Mucosa of stomach (tissue), 1 donor: ENCODE measurements around the gene SCGB1C2.
"Not testable (repeated sequence)": the region's sequence is repeated elsewhere in the genome, so short reads cannot be mapped to it uniquely, and the experiment has no call there.

Experiments used
- H3K27me3 ChIP-seq: one replicate; pipeline ENCODE4 v1.7.0; 2013; ENCODE audit warnings: mild to moderate bottlenecking, low read length; ENCODE audit not compliant: control insufficient read depth, insufficient read depth
- H3K36me3 ChIP-seq: one replicate; pipeline ENCODE4 v1.7.0; 2013; ENCODE audit warnings: low read length; ENCODE audit not compliant: control insufficient read depth, insufficient read depth
- H3K4me1 ChIP-seq: one replicate; pipeline ENCODE4 v1.7.0; 2013; ENCODE audit warnings: mild to moderate bottlenecking, low read length; ENCODE audit not compliant: control insufficient read depth, insufficient read depth
- H3K4me3 ChIP-seq: one replicate; pipeline ENCODE4 v1.7.0; 2013; ENCODE audit warnings: low read length
- H3K9ac ChIP-seq: one replicate; pipeline ENCODE4 v1.7.0; 2013; ENCODE audit warnings: mild to moderate bottlenecking, low read length, moderate library complexity
- H3K9me3 ChIP-seq: one replicate; pipeline ENCODE4 v1.7.0; 2013; ENCODE audit warnings: mild to moderate bottlenecking, low read length, moderate library complexity; ENCODE audit not compliant: control insufficient read depth
- donor health status: Pancreatic carcinoma.

Gene SCGB1C2

DNA sequence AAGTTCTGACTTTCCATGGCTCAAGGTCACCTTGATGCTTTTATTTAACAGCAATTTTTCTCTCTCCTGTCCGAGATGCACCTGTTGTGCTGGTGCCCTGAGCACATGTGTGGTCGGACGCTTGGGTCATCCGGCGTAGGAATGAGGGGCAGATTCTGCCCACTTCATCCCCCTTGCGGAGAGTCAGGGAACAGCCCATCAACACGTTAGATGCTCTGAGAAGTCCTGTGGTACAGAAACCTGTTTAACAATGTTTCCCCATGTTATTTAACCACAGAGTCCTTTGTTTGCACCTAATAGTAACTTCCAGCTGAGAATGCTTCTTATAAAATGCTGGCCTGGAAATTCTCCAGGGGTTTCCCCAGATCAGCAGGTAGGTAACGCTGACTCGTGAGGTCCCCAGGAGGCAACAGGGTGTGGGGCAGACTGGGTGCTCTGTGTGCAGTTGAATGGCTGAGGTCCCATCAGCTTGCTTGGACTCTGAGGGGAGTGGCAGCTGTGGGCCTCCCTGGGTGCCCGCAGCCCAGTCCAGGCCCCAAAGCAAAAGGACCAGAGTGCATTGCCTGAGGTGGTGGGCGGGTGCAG, 26.2 kb downstream of the SCGB1C2 start:
- Histone ChIP-seq H3K9me3 (no peaks in the 10 kb centered on the region), H3K4me3 (no peak overlapping the region), H3K4me1 (peaks cover 3% of the 10 kb centered on the region), H3K36me3 (no peaks in the 10 kb centered on the region), H3K9ac (no peak overlapping the region), H3K27me3 (no peaks in the 10 kb centered on the region)

DNA sequence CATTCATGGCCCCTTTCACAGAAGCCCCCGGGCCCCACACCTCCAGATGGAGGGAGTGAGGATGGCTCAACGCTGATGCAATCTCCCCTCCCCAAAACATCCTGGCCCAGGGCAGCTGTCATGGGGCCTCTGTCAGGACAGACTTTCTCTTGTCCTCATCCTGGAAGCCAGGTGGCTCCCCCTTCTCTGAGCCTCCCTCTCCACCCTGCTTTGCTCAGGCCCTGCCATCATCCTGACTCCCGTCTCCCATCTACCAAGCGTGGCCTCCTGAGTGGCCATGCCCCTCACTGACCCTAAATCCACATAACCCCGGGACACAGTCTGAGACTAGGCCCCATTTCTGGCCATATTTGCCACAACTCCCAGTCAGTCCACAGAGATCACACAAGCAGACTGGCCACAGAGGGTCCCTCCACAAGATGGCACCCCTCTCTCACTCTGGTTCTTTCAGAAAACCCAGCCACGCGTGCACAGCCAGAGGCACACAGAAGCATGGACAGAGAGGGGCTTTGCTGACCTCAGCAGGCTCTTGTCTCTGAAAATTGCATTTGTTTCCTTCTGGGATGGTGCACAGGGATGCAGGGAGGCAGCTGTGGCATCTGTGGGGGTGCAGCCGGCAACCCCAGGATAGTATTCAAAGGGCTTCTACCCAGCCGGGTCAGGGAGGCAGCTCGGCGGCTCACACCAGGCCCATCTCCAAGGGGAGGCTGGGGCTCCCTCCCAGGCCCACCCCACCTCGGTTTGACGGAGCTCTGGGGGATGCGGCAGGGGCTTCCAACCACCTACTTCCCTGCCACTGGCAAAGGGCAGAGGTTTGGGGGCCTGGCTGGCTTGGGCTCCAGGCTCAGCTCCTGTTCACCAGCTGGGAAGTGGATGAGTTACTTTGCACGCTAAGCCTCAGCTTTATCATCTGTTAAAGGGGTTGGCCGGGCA, 27.2 kb downstream of the SCGB1C2 start:
- Histone ChIP-seq H3K9ac (no peak overlapping the region), H3K9me3 (no peaks in the 10 kb centered on the region), H3K4me1 (peaks cover 3% of the 10 kb centered on the region), H3K27me3 (no peaks in the 10 kb centered on the region), H3K36me3 (no peaks in the 10 kb centered on the region), H3K4me3 (no peak overlapping the region)

GRCh38 chr17:165939-166338, 28.6 kb downstream of the SCGB1C2 start:
- H3K36me3 ChIP-seq: no peaks in the 10 kb centered on the region
- H3K4me1 ChIP-seq: peaks cover 3% of the 10 kb centered on the region
- no peak overlapping the region for H3K4me3 ChIP-seq
- H3K9ac ChIP-seq: no peak overlapping the region
- no peaks in the 10 kb centered on the region for H3K9me3 ChIP-seq
- no peaks in the 10 kb centered on the region for H3K27me3 ChIP-seq

DNA sequence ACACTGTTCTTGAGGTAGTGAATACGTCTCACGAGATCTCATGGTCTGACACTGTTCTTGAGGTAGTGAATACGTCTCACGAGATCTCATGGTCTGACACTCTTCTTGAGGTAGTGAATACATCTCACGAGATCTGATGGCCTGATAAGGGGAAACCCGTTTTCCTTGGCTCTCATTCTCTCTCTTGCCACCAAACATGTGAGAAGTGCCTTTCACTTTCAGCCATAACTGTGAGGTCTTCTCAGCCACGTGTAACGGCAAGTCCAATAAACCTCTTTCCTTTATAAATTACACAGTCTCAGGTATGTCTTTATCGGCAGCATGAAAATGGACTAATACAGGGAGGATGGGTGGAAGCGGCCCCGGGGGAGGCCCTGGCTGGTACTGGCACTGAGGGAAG, 31.2 kb downstream of the SCGB1C2 start:
- H3K4me1 ChIP-seq, H3K4me3 ChIP-seq, H3K9me3 ChIP-seq, H3K27me3 ChIP-seq, H3K9ac ChIP-seq, H3K36me3 ChIP-seq: not testable (repeated sequence)

GRCh38 chr17:170130-170670, 32.8 kb downstream of the SCGB1C2 start:
- H3K4me3 ChIP-seq: no peak overlapping the region
- no peaks in the 10 kb centered on the region for H3K36me3 ChIP-seq
- no peaks in the 10 kb centered on the region for H3K4me1 ChIP-seq
- no peak overlapping the region for H3K9ac ChIP-seq
- H3K27me3 ChIP-seq: peaks cover 4% of the 10 kb centered on the region
- no peaks in the 10 kb centered on the region for H3K9me3 ChIP-seq

DNA sequence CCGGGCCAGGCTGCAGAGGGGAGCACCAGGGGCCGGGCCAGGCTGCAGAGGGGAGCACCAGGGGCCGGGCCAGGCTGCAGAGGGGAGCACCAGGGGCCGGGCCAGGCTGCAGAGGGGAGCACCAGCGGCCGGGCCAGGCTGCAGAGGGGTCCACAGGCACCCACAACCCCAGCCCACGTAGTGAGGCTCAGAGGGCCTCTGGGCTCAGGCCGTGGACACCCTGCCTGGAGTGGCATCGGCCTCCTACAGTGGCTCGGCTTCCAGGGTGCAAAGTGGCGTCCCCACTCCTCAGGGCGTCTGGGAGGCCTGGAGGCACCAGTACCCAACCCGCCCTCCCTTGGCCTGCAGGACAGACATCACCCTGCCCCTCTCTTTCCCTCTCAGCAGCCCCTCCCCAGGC, 34.5 kb downstream of the SCGB1C2 start:
- no peaks in the 10 kb centered on the region for H3K9me3 ChIP-seq
- no peak overlapping the region for H3K4me3 ChIP-seq
- H3K9ac ChIP-seq: no peak overlapping the region
- peaks cover 4% of the 10 kb centered on the region for H3K27me3 ChIP-seq
- no peaks in the 10 kb centered on the region for H3K4me1 ChIP-seq
- H3K36me3 ChIP-seq: no peaks in the 10 kb centered on the region

DNA sequence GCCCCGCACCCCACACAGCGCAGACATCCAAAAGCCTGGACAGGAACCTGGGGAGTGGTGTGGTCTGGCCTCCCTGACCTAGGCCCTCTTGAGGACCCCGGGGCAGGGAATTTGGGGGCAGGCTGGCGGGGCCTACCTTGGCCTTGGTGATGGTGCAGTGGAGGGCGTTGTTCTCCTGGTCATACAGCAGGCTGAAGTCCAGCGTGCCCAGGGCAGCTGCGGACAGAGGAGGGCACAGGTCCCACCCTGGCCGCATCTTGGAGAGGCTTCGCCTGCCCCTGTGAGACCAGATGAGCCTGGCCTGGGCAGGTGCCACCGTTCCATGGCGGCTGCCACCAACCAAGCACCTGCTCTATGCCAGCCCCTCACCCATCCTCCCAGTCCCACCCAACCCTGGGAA, 35.0 kb downstream of the SCGB1C2 start:
- H3K36me3 ChIP-seq: no peaks in the 10 kb centered on the region
- H3K9me3 ChIP-seq: no peaks in the 10 kb centered on the region
- H3K4me1 ChIP-seq: no peaks in the 10 kb centered on the region
- H3K27me3 ChIP-seq: peaks cover 4% of the 10 kb centered on the region
- no peak overlapping the region for H3K4me3 ChIP-seq
- H3K9ac ChIP-seq: no peak overlapping the region

GRCh38 chr17:173166-173911, 36.0 kb downstream of the SCGB1C2 start:
- Histone ChIP-seq H3K36me3 (no peaks in the 10 kb centered on the region), H3K9ac (no peak overlapping the region), H3K4me1 (peaks cover 2% of the 10 kb centered on the region), H3K9me3 (no peaks in the 10 kb centered on the region), H3K4me3 (no peak overlapping the region), H3K27me3 (peaks cover 4% of the 10 kb centered on the region)

- Histone ChIP-seq H3K4me1 (peaks cover 26% of the 10 kb centered on the region), H3K9ac (no peak overlapping the region), H3K27me3 (peaks cover 33% of the 10 kb centered on the region), H3K36me3 (no peaks in the 10 kb centered on the region), H3K9me3 (no peaks in the 10 kb centered on the region), H3K4me3 (no peak overlapping the region)
These were observed 39.8 kb downstream of the SCGB1C2 start for GRCh38 chr17:177155-177554.

DNA sequence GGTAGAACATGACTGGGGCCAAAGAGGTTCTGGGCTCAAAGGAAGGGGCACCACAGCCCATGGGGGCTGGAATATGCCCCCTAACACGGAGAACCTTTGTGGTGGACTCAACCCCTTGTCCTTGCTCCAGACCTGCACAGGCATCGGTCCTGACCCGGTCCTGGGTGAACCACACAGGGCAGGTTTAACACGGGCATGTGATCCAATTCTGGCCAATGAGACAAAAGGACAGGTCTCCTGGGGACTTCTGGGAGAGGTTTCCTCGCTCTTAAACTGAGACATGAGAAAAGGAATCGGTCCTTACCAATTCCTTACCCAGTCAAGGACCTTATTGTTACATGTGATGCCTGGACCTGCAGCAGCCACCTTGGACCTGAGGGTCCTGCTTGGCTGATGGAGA, 40.4 kb downstream of the SCGB1C2 start:
- H3K36me3 ChIP-seq: no peaks in the 10 kb centered on the region
- peaks cover 39% of the 10 kb centered on the region for H3K27me3 ChIP-seq
- no peak overlapping the region for H3K9ac ChIP-seq
- H3K4me1 ChIP-seq: peaks cover 32% of the 10 kb centered on the region
- H3K9me3 ChIP-seq: no peaks in the 10 kb centered on the region
- H3K4me3 ChIP-seq: no peak overlapping the region

GRCh38 chr17:178292-179065, 41.1 kb downstream of the SCGB1C2 start:
- H3K9me3 ChIP-seq: no peaks in the 10 kb centered on the region
- no peak overlapping the region for H3K9ac ChIP-seq

More at GRCh38 chr17:178292-179065, 41.1 kb downstream of the SCGB1C2 start:
- Histone ChIP-seq H3K27me3 (peaks cover 43% of the 10 kb centered on the region), H3K4me1 (peaks cover 33% of the 10 kb centered on the region), H3K4me3 (no peak overlapping the region), H3K36me3 (no peaks in the 10 kb centered on the region)
